Measurements from ENCODE around the gene CGB1. TPM values are rescaled to one million over a fixed set of nuclear protein-coding genes. Genes with fewer than 3 reads are reported as not detected.
"Not testable (repeated sequence)": the region's sequence is repeated elsewhere in the genome, so short reads cannot be mapped to it uniquely, and the experiment has no call there.

Gene CGB1
- total and polyA plus RNA-seq, 2 of the 8 experiments (the other 6 are each of a cell fraction or from before 2014, with no cell fraction given), result not detected

DNA sequence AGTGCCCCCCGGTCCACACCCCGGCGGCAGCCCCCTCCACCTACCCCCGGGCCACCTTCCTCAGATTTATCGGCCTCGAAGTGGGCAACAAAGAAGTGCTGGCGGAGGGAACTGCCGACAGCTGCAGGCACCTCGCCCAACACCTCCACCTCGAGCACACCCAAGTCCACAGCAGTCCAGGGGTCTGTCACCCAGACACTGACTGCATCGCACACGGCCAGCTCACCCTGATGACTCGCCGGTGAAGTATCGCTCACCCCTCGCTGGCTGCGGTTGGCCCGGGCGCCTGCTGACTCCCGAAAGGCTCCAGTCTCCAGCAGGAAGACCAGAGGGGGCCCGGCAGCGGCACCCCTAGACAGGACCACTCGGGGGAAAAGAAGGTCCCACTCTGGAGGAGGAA lies 11.1 kb downstream of the CGB1 start:
- 88% methylated on average over 22 of the region's 23 CpGs; no CpG with 5 or more reads in 1 of the 2 experiments for WGBS, 2 experiments (ENCODE audit: extremely low coverage in 1 of 2, insufficient coverage in 1 of 2, insufficient read length in 1 of 2, insufficient replicate concordance in 2 of 2, low coverage in 1 of 2, low lambda C conversion rate in 2 of 2, missing lambda C conversion rate in 1 of 2)
- H4K91ac ChIP-seq (replicated peaks; ENCODE audit: insufficient read length, low read length); H3K4me1 ChIP-seq (replicated peaks in 1 of 4; ENCODE audit: control insufficient read depth in 3 of 4, insufficient read depth in 4 of 4, low read length in 3 of 4); H3K14ac ChIP-seq (ENCODE audit: insufficient read length); POLR2A ChIA-PET (ENCODE audit: partially characterized antibody); H2BK12ac ChIP-seq (ENCODE audit: low read depth, low read length); H3K27me3 ChIP-seq (replicated peaks in 1 of 4; ENCODE audit: control insufficient read depth in 3 of 4, extremely low read depth in 1 of 4, insufficient read depth in 3 of 4, low read length in 3 of 4); H3K23ac ChIP-seq (ENCODE audit: insufficient read length); H3K23me2 ChIP-seq (ENCODE audit: low read depth, low read length); FAIRE-seq; H3K4me2 ChIP-seq (ENCODE audit: insufficient read depth in 1 of 2, low read depth in 2 of 2, low read length in 2 of 2); H3K4ac ChIP-seq (replicated peaks; ENCODE audit: insufficient read length, low read depth, low read length); H3K36me3 ChIP-seq (ENCODE audit: control insufficient read depth in 2 of 4, insufficient read depth in 4 of 4, low read length in 3 of 4); H2BK20ac ChIP-seq (ENCODE audit: low read length); H3K18ac ChIP-seq (ENCODE audit: extremely low read depth, low read length); H3K27ac ChIP-seq (ENCODE audit: low read depth, low read length); H2AFZ ChIP-seq (ENCODE audit: low read length); H3K4me3 ChIP-seq (ENCODE audit: extremely low read depth in 1 of 4, insufficient read depth in 2 of 4, low read depth in 3 of 4, low read length in 4 of 4); H3K79me1 ChIP-seq (ENCODE audit: low read depth, low read length); H4K20me1 ChIP-seq (replicated peaks in 1 of 2; ENCODE audit: control insufficient read depth in 1 of 2, insufficient read depth in 2 of 2, low read length in 2 of 2); H2AK5ac ChIP-seq (ENCODE audit: low read depth, low read length); H4K8ac ChIP-seq (ENCODE audit: extremely low read depth, insufficient read depth, low read length); DNase-seq (ENCODE audit: low read depth in 1 of 2, low spot score in 2 of 2); H2BK5ac ChIP-seq (ENCODE audit: low read depth, low read length); H2BK15ac ChIP-seq (ENCODE audit: low read length); CTCF ChIA-PET (ENCODE audit: partially characterized antibody); H3K79me2 ChIP-seq (ENCODE audit: control insufficient read depth in 1 of 2, insufficient read depth in 2 of 2, low read length in 2 of 2); H3K56ac ChIP-seq (replicated peaks; ENCODE audit: insufficient read length, low read depth, low read length); H2BK120ac ChIP-seq (replicated peaks; ENCODE audit: low read depth, low read length); H3K9ac ChIP-seq (replicated peaks in 1 of 4; ENCODE audit: extremely low read depth in 1 of 4, low read depth in 3 of 4, low read length in 3 of 4); H3K9me3 ChIP-seq (ENCODE audit: insufficient read depth in 2 of 2, low read depth in 1 of 2, low read length in 1 of 2); H4K5ac ChIP-seq (ENCODE audit: insufficient read length, low read depth, low read length): not testable (repeated sequence)

- H4K20me1 ChIP-seq (replicated peaks in 1 of 2; ENCODE audit: control insufficient read depth in 1 of 2, insufficient read depth in 2 of 2, low read length in 2 of 2); H3K36me3 ChIP-seq (ENCODE audit: control insufficient read depth in 2 of 4, insufficient read depth in 4 of 4, low read length in 3 of 4); H2BK12ac ChIP-seq (ENCODE audit: low read depth, low read length); CTCF ChIA-PET (ENCODE audit: partially characterized antibody); H3K56ac ChIP-seq (replicated peaks; ENCODE audit: insufficient read length, low read depth, low read length); H4K5ac ChIP-seq (ENCODE audit: insufficient read length, low read depth, low read length); H4K91ac ChIP-seq (replicated peaks; ENCODE audit: insufficient read length, low read length); H3K4me3 ChIP-seq (ENCODE audit: extremely low read depth in 1 of 4, insufficient read depth in 2 of 4, low read depth in 3 of 4, low read length in 4 of 4); POLR2A ChIA-PET (ENCODE audit: partially characterized antibody); H3K23ac ChIP-seq (ENCODE audit: insufficient read length); H3K14ac ChIP-seq (ENCODE audit: insufficient read length); H2AFZ ChIP-seq (ENCODE audit: low read length); H3K9ac ChIP-seq (replicated peaks in 1 of 4; ENCODE audit: extremely low read depth in 1 of 4, low read depth in 3 of 4, low read length in 3 of 4); H3K27ac ChIP-seq (ENCODE audit: low read depth, low read length); H3K18ac ChIP-seq (ENCODE audit: extremely low read depth, low read length); H3K79me2 ChIP-seq (ENCODE audit: control insufficient read depth in 1 of 2, insufficient read depth in 2 of 2, low read length in 2 of 2); H2BK15ac ChIP-seq (ENCODE audit: low read length); H3K27me3 ChIP-seq (replicated peaks in 1 of 4; ENCODE audit: control insufficient read depth in 3 of 4, extremely low read depth in 1 of 4, insufficient read depth in 3 of 4, low read length in 3 of 4); DNase-seq (ENCODE audit: low read depth in 1 of 2, low spot score in 2 of 2); H3K4me1 ChIP-seq (replicated peaks in 1 of 4; ENCODE audit: control insufficient read depth in 3 of 4, insufficient read depth in 4 of 4, low read length in 3 of 4); H2BK20ac ChIP-seq (ENCODE audit: low read length); H3K23me2 ChIP-seq (ENCODE audit: low read depth, low read length); H2BK5ac ChIP-seq (ENCODE audit: low read depth, low read length); H3K79me1 ChIP-seq (ENCODE audit: low read depth, low read length); H3K9me3 ChIP-seq (ENCODE audit: insufficient read depth in 2 of 2, low read depth in 1 of 2, low read length in 1 of 2); H2AK5ac ChIP-seq (ENCODE audit: low read depth, low read length); FAIRE-seq; H4K8ac ChIP-seq (ENCODE audit: extremely low read depth, insufficient read depth, low read length); H2BK120ac ChIP-seq (replicated peaks; ENCODE audit: low read depth, low read length); H3K4me2 ChIP-seq (ENCODE audit: insufficient read depth in 1 of 2, low read depth in 2 of 2, low read length in 2 of 2); H3K4ac ChIP-seq (replicated peaks; ENCODE audit: insufficient read length, low read depth, low read length): not testable (repeated sequence)
- 83% methylated on average over 2 of the region's 6 CpGs; no CpG with 5 or more reads in 1 of the 2 experiments for WGBS, 2 experiments (ENCODE audit: extremely low coverage in 1 of 2, insufficient coverage in 1 of 2, insufficient read length in 1 of 2, insufficient replicate concordance in 2 of 2, low coverage in 1 of 2, low lambda C conversion rate in 2 of 2, missing lambda C conversion rate in 1 of 2)
Measured at GRCh38 chr19:49025088-49025487, 11.6 kb downstream of the CGB1 start.

Data from H1 (cell line).